Retinal pigment epithelial cell (primary cell): ENCODE measurements around the gene KIAA0408.
A peak's percentile ranks its signal among the peaks of the same experiment; 100 is the strongest.

Experiments used
- DNase-seq: peaks from one replicate; pipeline ENCODE4 v3.0.0-alpha.2; 2010; ENCODE audit warnings: low read depth
- H3K4me3 ChIP-seq: 2 replicates; pipeline ENCODE4 v1.5.1; 2011; ENCODE audit warnings: mild to moderate bottlenecking, low read length, control low read depth, moderate library complexity
- CTCF ChIP-seq: conservative IDR thresholded peaks from 2 replicates; pipeline ENCODE4 v1.5.1; 2011; ENCODE audit warnings: low read depth, low read length, control low read depth, inconsistent platforms

KIAA0408 gene

DNA sequence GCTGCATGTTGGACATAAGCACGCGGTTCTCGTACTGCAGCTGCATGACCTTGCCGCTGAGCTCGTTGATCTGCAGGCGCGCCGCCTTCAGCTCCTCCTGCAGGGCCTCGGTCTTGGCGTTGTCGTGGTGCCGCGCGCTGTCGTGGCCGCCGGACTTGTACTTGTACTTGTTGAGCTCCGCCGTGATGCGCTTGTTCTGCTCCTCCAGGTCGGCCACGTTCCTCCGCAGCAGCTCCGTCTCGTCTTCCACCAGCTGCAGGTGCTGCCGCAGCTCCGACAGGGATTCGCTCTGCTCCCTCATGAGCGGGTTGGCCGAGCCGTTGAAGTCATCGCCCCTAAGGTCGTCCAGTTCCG is 16.6 kb upstream of the KIAA0408 start:
- no peak overlapping the region for H3K4me3 ChIP-seq
- DNase-seq: no peak
- no peak for TF ChIP-seq CTCF

DNA sequence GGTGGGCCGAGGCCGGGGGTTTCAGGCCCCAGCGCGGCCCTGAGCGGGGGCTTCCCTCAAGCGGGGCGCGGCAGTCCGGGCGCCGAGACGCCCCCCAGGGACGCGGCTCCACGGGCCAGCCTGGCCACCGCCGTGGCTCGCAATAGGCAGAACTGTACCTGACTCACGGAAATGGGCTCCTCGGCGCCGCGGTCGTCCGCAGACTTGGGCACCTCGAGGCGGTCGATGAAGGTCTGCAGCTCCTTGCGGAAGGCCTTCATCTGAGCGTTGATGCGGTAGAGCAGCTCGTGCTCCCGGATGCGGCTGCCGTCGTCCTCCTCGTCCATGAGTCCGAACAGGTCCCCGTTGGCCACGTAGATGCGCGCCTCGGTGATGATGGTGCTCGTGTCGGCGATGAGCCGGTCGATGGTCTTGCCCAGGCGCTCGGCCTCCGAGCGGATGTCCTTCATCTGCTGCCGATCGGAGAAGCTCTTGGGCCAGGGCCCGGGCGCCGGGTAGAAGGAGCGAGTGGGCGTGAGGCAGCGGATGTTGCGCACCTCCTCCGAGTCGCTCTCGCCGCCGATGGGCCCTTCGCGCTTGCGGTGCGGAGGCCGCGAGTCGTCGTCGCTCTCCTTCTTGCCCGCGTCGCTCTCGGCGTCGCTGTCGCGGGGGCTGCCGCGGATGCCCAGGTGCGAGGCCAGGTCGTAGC is 16.1 kb upstream of the KIAA0408 start:
- TF ChIP-seq CTCF: no peak
- no peak for DNase-seq
- no peak overlapping the region for H3K4me3 ChIP-seq

DNA sequence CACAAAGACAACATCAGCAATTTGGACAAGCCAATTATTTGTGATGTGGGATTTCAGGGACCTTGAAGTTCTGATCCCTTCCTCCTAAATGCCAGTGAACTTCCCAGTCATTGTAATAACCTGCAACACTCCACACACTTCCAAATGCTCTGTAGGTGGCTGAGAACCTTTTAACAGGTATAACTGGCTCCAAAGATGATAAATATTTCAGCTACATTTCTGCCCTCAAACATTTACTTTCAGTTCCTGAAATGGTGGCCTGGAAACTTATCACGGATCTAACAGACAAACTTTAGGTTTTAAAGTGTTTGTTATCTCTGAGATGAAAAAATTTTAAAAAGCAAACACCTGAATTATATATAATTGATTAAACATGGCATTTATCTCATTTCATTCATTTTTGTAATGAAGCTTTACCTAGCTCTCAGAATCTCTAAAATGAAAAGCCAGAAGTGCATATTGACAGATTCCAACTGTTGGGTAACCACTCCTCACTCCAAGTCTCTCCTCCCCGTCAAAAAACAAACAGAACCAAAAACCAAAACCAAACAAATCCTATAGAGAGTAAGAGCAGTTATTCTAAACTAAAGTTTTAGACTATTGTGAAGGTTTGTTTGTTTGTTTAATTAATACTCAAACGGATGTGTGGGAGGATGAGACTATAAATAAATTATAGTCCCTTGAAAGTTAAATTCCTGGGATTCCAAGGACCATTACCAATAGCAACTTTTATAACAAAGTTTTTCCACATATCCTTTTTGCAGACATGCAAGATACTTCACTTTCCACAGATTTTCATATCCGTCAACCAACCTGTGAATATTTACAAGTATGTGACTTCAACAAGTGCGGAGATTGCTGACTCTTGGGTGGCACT is 12.4 kb upstream of the KIAA0408 start:
- no peak overlapping the region for H3K4me3 ChIP-seq
- no peak for DNase-seq
- no peak for TF ChIP-seq CTCF

GRCh38 chr6:127468936-127469335 is 9.7 kb upstream of the KIAA0408 start:
- no peak overlapping the region for H3K4me3 ChIP-seq
- TF ChIP-seq CTCF: no peak

DNA sequence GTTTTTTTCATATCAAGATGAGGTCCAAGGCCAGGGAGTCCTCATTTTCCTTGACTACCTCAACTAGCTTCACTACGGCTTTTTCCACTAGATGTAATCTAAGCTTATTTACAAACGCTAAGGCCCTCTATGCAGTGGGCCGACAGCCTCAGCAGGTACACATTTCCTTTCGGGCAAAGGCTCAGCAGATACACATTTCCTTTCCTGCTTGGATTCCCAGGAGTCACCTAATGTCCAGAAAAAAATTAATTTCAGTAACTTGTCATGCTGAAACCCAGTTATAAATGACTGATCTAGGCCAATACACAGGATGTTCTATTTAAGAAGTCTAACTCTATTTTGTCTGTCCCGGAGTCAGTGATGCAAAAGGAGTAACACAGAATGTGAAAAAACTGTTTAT is 7.2 kb upstream of the KIAA0408 start:
- no peak for TF ChIP-seq CTCF
- no peak overlapping the region for H3K4me3 ChIP-seq
- DNase-seq: no peak

More at GRCh38 chr6:127468936-127469335, 9.7 kb upstream of the KIAA0408 start:
- no peak for DNase-seq

DNA sequence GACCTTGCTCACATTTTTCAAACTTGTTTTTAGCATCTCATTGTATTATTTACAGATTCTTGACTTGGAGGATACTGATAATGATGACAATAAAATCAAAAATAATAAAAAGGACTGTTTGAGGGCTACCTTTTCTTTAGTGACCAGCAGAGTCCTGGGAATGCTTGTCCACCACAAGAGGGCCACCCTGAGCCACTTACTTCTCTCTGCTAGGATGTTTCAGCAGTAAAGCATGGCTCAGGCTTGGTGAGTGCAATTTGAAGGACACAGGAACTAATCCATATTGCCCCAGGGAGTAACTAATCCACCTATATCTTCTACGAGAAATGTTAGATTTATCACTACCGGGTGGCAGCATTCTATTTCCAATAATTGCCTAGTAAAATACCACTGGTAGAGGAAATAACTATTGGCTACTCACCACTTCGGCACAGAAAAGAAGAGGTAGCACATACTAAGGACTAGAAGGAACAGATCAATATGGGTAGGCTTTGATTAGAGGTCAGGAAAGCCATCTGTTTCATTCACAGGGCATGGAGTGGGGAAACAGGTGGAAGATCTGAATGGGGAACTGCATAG is 5.8 kb upstream of the KIAA0408 start:
- DNase-seq: no peak
- TF ChIP-seq CTCF: peak; percentile 95
- H3K4me3 ChIP-seq: no peak overlapping the region
